HEK293T (cell line): ENCODE results near the gene ATP8A1.

ENCODE experiments used
- ELF4 ChIP-seq: fragments of 450-650 bp; IDR thresholded peaks from 2 replicates; pipeline ENCODE4 v1.6.1; 2017; ENCODE audit warnings: antibody characterized with exemption
- FOXA1 ChIP-seq: fragments of 450-650 bp; IDR thresholded peaks from 2 replicates; pipeline ENCODE4 v1.6.1; 2016; ENCODE audit warnings: mild to moderate bottlenecking
- FOXM1 ChIP-seq: fragments of 450-650 bp; IDR thresholded peaks from 2 replicates; pipeline ENCODE4 v1.6.1; 2017; ENCODE audit warnings: mild to moderate bottlenecking, borderline replicate concordance
- TF ChIP-seq, protein P1 (sequence below): fragments of 450-650 bp; IDR thresholded peaks from 2 replicates; pipeline ENCODE4 v1.6.1; 2016

DNA sequence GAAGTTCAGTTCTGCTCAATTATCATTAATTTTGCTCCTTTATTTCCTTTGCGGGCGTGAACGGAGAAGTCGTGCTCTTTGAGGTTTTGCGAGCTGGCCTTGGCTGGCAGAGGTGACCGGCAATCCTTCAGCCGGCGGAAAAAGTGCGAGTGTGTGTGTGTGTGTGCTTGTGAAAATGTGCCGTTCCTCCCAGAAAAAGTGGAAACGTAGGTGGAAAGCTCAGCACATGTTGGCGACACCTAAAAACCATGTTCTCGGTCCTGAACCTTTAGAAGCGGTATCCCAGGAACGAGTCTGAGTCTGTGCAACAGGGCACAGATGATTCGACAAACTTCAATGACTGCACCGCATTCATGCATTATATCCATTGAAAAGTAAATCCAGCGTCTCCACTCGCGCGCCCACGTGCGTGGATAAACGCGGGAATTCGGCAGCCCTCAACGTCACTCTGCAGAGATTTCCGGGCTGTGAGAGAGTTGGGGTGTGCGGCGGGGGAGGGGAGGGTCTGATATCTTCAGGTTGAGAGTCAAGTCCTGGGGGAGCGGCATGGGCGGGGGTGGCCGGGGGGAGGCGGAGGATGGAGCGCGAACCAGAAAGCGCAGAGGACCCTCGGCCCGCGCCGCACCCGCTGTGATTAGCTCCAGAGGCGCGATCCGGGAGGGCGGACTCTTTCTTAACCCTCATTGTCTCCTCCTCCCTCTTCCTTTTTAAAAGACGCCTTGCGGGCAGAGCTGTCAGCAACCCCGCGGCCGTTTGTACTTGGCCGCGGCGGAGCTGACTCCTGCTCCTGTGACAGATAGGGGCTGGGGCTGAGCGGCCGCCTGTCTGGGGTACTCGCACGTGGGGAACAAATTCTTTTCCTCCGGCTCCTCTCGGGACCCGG, 259.9 kb downstream of the ATP8A1 start, which contains the start of gene SHISA3:
- TF ChIP-seq ELF4 (no peak), FOXA1 (no peak), FOXM1 (no peak)
- TF ChIP-seq, protein P1, sequence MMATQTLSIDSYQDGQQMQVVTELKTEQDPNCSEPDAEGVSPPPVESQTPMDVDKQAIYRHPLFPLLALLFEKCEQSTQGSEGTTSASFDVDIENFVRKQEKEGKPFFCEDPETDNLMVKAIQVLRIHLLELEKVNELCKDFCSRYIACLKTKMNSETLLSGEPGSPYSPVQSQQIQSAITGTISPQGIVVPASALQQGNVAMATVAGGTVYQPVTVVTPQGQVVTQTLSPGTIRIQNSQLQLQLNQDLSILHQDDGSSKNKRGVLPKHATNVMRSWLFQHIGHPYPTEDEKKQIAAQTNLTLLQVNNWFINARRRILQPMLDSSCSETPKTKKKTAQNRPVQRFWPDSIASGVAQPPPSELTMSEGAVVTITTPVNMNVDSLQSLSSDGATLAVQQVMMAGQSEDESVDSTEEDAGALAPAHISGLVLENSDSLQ: no peak
